ENCODE measurements around the gene TRIM56. TPM values are rescaled to one million over a fixed set of nuclear protein-coding genes. Genes with fewer than 3 reads are reported as not detected.
"Not testable (repeated sequence)": the region's sequence is repeated elsewhere in the genome, so short reads cannot be mapped to it uniquely, and the experiment has no call there.

The TRIM56 gene
- polyA plus RNA-seq, 4 donors, result 13.4 to 20.6 (median 16.8) TPM

DNA sequence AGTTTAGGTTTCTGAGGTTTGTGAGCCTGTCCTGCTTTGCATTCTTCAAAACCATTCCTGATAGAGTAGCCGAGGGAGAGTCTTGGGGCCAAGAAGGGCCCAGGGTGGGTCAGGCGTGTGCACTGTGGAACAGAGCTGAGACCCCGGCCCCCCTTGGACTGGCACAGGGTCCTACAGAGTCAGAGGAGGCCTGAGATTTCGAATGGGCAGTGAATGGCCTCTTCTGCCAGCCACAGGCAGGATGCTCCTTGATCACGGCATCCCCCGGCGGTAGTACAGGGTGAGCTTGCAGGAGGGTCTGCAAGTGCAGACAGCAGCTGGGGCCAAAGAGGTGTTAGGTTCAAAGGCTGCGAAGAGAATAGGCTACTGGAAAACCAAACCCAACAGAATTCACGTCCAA lies 4.6 kb downstream of the TRIM56 start:
- DNase-seq (ENCODE audit: low read depth in 4 of 4, low spot score in 3 of 4), result no peak

DNA sequence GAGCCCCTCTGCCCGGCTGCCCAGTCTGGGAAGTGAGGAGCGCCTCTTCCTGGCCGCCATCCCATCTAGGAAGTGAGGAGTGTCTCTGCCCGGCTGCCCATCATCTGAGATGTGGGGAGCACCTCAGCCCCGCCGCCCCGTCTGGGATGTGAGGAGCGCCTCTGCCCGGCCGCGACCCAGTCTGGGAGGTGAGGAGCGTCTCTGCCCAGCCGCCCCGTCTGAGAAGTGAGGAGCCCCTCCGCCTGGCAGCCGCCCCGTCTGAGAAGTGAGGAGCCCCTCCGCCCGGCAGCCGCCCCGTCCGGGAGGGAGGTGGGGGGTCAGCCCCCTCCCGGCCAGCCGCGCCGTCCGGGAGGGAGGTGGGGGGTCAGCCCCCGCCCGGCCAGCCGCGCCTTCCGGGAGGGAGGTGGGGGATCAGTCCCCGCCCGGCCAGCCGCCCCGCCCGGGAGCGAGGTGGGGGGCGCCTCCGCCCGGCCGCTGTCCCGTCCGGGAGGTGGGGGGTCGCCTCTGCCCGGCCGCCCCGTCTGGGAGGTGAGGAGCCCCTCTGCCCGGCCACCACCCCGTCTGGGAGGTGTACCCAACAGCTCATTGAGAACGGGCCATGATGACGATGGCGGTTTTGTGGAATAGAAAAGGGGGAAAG lies 7.1 kb downstream of the TRIM56 start:
- DNase-seq (ENCODE audit: low read depth in 4 of 4, low spot score in 3 of 4), result not testable (repeated sequence)

DNA sequence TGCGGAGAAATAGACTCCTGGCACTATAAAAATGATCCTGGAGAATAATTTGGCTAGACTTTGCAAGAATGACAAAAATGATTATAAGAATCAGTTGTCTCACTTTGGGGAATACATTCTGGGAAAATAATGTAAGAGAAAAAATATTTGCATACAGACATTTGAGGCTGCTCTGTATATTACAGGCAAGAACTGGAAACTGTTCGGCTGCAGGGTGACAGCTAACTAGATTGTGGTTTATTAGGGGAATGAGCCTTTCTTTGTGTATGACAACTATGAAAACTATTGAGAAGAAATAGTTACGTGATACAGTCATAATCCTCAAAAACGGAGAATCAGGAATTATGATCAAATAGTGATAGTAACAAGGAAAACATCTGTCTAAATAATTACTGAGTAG lies 8.6 kb downstream of the TRIM56 start:
- DNase-seq (ENCODE audit: low read depth in 4 of 4, low spot score in 3 of 4), result no peak

DNA sequence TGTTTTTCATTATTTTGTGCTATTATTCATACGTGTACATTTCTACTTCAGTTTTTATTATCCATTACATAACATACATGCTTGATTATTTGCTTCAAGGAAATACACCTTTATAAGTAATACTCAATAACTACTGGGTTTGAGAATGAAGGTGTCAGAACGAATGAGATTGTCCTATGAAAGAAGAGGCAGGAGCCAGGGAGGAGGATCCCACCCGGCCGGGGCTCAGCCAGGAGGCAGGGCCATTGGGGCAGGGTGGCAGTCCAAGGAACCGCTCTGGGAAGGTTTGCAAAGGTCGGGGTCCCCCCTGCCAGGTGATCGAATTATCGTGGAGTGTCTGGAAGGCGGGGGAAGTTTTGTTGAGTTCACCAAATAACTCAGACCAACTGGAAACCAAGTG lies 9.1 kb downstream of the TRIM56 start:
- no peak for DNase-seq (ENCODE audit: low read depth in 4 of 4, low spot score in 3 of 4)

DNA sequence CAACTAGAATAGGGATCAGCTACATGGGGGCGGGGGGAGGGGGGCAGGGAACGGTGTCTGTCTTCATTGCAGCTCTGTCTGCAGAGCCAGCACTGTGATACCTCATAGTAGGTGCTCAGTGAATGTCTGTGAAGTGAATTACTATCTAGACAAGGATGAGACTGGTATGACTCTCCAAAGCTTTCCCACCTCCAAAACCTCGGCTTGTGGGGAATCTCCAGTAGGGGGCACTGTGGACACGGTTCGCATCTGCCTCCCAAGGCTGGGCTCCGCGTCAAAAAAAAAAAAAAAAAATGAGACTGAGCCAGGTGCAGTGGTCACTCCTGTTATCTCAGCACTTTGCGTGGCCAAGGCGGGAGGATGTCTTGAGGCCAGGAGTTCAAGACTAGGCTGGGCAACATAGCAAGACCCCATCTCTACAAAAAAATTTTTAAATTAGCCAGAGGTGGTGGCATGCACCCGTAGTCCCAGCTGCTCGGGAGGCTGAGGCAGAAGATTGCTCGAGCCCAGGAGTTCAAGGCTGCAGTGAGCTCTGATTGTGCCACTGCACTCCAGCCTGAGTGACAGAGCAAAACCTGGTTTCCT lies 9.6 kb downstream of the TRIM56 start:
- DNase-seq (ENCODE audit: low read depth in 4 of 4, low spot score in 3 of 4), result no peak

DNA sequence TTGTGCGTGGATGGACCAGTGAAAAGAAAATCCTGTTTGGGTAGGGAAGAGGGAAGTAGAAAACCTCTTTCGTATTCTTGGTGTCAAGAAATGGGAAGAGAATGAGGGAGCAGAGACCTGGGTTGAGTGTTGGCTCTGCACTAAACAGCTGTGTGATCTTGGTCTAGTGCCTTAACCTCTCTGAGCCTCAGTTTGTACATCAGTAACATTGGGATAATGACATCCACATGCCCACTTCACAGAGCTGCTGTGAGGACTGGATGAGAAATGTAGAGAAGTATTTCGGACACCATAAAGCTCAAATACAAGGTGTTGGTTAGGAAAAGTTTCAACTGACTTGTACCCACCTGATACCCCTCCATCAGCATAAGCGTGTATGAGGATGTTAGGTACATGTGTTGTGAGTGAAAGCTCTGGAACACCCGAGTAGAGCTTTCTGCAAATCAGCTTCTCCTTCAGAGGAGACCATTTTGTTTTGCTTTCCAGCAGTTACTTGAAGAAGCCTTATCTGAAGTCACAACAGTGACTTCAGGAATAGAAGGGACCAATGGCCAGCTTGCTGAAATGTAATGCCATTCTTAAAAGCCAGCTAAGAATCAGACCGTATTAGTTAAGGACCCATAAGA lies 11.2 kb downstream of the TRIM56 start:
- no peak for DNase-seq (ENCODE audit: low read depth in 4 of 4, low spot score in 3 of 4)

DNA sequence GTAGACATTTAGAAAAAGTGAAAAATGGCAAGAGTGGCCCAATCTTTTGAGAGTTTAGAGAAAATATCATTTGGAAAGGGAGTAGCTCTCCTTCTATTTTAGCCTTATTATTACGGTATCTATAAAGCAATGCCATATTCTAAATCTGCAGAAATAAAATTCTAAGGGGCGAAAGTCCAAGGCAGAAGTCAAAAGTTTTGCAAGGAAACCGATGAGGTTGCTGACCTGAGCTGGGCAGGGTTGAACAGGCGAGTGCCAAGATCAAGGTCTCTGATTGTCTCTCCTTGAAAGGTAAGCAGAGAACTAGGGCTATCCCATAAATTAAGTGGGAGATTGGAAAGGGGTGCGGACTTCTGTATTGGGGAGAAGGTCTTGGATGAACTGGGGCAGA lies 11.7 kb downstream of the TRIM56 start:
- DNase-seq (ENCODE audit: low read depth in 4 of 4, low spot score in 3 of 4), result no peak

DNA sequence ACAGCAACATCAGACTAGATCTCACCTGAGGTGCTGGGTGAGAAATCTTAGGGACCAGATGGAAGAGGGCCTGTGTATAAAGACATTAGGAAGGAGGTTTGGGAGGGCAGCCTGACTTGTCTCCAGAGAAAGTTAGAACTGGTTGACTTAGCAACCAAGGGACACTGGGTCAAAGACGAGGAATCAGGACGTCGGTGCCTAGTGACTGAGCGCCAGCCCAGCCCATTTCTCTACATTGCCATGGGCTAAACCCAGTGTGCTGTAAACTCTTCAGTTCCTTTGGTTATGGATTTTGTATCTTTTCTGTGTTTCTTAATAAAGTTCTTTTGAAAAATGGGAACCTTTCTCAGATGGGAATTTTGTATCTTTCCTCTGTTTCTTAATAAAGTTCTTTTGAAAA lies 12.3 kb downstream of the TRIM56 start:
- no peak for DNase-seq (ENCODE audit: low read depth in 4 of 4, low spot score in 3 of 4)

DNA sequence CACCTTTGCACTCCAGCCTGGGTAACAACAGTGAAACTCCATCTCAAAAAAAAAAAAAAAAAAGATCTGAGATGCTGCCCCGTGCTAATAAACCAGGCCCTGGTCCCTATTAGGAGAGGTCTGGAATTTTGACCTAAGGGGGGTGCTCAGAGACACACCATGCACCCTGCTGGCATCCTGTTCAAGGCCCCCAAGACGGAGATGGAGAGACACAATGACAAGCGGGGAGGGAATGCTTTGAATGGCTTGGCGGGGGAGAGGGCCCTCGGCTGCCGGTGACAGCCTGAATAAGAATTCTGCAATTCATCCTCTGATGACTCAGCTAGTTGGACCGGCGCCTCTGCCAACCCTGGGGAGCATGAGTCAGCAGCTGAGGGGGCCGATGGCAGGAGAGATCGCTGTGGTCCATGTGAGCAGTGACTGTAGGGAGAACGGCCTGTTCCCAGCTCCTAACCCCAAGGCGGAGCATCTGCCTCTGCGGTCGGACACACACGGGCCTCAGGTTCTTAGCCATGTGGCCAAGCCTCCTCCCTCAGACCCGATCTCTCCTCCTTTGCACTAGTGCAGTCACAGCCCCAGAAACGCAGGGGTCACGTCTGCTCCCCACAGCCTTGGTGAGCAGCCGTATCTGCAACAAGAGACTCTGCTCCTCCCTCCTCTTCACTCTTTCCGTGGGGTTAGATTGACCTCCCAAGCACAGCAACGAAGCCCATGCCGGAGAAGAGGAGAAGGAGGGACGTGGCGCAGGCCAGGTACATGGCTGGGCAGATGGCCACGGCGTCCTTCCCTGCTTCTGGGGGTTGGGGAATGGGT lies 14.9 kb downstream of the TRIM56 start:
- no peak for DNase-seq (ENCODE audit: low read depth in 4 of 4, low spot score in 3 of 4)

DNA sequence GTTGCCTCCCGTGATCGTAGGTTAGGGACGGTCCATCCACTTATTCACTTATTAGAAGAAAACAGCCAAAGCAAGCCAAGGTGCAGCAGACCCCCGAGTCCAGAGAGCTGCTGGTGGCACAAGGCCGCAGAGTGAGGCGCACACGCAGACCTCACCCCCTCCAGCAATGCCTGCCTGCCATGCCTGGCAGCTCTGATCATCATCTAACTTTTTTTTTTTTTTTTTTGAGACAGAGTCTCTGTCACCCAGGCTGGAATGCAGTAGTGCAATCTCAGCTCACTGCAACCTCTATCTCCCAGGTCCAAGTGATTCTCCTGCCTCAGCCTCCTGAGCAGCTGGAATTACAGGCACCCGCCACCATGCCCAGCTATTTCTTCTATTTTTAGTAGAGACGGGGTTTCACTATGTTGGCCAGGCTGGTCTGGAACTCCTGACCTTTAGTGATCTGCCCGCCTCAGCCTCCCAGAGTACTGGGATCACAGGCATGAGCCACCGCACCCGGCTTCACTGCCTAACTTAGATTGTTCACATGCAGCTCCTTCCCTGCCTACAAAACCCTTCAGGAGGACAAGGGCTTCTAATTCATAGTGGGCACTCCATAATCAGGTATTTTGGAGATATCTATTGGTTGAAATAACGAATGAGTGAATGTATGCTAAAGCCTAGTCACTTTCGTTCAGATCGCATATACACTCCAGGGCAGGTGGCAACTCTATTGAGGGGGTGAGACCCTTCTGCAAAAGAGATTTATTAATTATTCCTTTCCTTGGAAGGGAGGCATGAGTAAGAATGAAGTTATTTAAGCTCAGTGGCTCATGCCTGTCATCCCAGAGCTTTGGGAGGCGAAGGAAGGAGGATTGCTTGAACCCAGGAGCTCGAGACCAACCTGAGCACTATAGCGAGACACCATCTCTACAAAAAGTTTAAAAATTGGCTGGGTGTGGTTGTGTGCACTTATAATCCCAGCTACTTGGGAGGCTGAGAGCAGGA lies 15.9 kb downstream of the TRIM56 start:
- DNase-seq (ENCODE audit: low read depth in 4 of 4, low spot score in 3 of 4), result no peak

DNA sequence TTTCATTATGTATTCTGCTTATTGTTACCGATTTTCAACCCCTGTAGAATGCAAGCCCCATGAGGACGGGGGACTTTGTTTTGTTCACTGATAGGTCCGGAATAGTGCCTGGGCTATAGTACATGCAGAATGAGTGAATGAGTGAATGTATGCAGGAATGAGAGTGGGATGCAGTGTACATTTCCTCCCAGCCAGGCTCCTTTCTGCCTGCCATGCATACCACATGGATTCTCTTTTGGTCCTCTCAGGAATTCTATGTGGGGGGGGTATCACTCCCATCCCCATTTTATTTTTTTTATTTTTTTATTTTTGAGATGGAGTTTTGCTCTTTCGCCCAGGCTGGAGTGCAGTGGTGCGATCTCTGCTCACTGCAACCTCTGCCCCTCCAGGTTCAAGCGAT lies 16.7 kb downstream of the TRIM56 start:
- no peak for DNase-seq (ENCODE audit: low read depth in 4 of 4, low spot score in 3 of 4)

DNA sequence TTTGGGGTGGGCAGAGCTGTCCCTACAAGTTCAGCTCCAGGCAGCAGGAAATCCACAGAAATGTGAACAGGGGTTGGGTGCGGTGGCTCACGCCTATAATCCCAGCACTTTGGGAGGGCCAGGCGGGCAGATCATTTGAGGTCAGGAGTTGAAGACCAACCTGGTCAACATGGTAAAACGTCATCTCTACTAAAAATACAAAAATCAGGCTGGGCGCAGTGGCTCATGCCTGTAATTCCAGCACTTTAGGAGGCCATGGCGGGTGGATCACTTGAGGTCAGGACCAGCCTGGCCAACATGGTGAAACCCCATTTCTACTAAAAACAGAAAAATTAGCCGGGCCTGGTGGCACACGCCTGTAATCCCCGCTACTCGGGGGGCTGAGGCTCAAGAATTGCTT lies 18.4 kb downstream of the TRIM56 start:
- not testable (repeated sequence) for DNase-seq (ENCODE audit: low read depth in 4 of 4, low spot score in 3 of 4)

DNA sequence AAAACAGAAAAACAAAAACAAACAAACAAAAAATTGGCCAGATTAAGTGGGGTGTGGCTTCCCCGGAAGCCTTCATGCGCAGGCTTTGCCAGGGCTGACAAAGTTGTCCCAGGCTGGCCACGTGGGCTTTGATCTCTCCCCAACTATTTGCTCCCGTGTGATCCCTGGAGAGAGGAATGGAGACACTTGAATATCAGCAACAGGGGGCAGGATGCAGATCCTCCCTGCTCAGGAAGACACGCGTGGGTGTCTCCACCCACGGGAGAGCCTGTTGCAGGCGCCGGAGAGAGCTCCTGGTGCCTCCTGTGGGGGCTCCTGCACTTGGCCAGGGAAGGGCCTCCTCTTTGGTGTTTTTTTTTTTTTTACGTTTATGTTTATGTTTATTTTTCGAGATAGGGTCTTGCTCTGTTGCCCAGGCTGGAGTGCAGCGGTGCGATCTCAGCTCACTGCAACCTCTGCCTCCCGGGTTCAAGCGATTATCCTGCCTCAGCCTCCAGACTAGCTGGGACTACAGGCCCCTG lies 19.0 kb downstream of the TRIM56 start:
- no peak for DNase-seq (ENCODE audit: low read depth in 4 of 4, low spot score in 3 of 4)

DNA sequence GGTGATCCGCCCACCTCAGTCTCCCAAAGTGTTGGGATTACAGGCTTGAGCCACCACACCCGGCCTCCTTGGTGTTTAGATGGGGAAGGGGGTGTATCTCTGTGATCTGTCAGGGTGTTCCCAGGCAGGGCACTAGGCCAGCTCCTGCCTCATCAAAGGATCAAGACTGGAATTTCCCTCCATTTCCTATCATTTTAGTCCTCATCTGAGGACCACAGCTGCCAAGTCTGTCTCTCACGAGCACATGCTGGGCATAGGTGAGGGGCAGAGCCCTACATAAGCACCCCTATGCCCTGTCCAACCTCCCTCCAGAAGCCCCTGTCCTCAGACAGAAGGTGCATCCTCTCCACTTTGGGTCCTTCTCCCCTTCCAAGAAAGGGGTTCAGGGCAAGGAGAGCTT lies 19.5 kb downstream of the TRIM56 start:
- no peak for DNase-seq (ENCODE audit: low read depth in 4 of 4, low spot score in 3 of 4)

DNA sequence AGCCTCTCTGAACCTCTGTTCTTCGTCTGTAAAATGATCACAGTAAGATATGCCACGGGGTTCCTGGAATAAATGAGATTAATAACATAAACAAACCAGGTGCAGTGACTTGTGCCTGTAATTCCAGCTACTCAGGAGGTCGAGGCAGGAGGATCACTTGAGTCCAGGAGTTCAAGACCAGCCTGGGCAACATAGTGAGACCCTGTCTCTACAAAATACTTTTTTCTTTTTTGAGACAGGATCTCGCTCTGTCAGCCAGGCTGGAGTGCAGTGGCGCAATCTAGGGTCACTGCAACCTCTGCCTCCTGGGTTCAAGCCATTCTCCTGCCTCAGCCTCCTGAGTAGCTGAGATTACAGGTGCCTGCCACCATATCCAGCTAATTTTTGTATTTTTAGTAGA lies 20.0 kb downstream of the TRIM56 start:
- not testable (repeated sequence) for DNase-seq (ENCODE audit: low read depth in 4 of 4, low spot score in 3 of 4)

DNA sequence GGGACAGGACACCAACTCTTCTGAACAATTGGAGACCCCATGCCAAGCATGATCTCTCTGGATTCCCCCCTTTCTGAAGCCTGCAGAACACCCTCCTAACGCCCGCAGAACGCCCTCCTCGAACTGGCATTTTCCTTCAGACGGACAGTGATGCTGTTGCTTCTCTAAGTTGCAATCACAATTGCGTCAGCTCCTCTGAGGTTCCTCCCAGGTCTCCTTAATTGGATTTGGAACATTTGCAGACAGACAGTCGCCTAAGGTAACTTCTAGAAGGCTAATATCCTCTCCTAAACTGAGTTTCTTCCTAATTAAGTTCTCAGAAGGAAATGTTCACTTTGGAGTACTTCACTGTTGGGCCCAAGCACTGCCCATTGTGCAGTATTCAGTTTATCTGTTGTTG lies 21.1 kb downstream of the TRIM56 start:
- DNase-seq (ENCODE audit: low read depth in 4 of 4, low spot score in 3 of 4), result no peak

DNA sequence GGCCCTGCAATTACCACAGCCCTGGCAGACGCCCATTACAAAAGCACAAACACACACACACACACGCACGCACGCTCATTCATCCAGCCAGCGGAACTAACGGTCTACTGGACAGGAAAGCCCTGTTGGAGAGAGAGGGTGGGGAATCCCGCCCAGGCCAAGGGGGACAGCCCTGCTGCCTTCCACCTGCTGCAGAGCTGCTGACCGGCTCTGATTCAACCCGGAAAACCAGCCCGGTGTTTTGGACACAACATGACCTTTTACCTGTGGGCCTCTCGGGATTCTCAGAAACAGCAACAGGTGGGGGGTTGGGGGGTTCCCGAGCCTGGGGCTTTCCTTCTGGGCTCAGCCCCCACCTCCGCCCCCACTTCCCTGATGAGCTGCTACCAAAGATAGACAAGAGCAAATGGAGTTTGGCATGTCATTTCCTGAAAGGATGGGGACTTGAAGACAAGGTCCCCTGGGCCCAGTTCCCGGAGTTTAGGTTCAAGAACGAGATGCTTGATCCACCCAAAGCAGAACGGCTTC lies 23.1 kb downstream of the TRIM56 start:
- peak in 1 of 4 donors; percentile 21 for DNase-seq (ENCODE audit: low read depth in 4 of 4, low spot score in 3 of 4)

DNA sequence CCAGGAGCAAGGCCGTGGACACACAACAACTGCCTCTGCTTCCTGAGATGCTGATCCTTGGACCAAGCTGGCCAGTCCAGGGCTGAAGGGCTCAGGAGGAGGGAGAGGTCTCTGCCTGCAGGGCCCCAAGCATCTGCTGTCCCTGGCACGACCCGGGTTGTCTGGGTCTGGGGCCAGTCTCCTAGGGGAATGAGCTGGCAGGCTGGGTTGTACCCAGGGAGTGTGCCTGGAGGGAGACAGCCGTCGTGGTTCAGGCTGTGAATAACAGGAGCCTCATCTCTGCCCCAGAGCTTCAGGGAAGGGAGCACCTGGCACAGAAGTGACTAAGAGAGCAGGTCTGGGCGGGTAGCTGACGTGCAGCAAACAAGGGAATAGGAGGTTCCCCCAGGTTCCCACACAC lies 23.7 kb downstream of the TRIM56 start:
- no peak for DNase-seq (ENCODE audit: low read depth in 4 of 4, low spot score in 3 of 4)

DNA sequence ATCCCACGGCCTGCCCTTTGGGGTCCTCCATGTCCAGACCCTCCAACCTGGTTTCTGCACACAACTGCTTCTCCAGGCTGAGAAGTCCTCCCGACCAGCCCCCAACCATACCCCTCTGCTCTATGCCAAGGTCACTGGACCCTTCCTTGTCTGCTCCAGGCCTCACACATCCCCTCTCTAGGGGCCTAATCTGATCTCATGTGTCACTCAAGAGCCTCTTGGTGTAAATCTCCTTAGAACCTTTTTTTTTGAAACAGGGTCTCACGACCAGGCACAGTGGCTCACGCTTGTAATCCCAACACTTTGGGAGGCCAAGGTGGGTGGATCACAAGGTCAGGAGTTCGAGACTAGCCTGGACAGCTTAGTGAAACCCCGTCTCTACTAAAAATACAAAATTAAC lies 24.1 kb downstream of the TRIM56 start:
- DNase-seq (ENCODE audit: low read depth in 4 of 4, low spot score in 3 of 4), result no peak

DNA sequence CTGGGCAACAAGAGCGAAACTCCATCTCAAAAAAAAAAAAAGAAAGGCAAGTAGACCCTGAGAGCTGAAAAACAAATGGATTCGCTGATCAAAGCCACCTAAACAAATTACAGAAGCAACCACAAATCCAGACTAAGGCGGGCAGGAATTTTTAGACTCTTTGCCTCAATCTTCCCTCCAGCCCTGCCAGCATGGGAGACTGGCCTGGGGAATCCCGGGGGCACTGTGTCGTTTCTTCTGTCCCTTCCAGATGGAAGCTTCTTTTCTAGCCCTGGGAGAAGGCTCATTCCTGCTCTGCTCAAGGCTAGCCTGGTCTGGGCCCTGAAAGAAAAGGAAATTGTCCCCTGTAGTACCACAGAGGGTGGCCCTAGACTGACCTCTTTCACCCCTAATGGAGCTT lies 26.0 kb downstream of the TRIM56 start:
- DNase-seq (ENCODE audit: low read depth in 4 of 4, low spot score in 3 of 4), result no peak
